KG1 (cell line): Measurements from ENCODE around the gene CASP8.

ENCODE experiments used
- DNase-seq: peaks from one replicate; lab custom pipeline; 2025; lab: John Stamatoyannopoulos, UW

CASP8 gene

DNA sequence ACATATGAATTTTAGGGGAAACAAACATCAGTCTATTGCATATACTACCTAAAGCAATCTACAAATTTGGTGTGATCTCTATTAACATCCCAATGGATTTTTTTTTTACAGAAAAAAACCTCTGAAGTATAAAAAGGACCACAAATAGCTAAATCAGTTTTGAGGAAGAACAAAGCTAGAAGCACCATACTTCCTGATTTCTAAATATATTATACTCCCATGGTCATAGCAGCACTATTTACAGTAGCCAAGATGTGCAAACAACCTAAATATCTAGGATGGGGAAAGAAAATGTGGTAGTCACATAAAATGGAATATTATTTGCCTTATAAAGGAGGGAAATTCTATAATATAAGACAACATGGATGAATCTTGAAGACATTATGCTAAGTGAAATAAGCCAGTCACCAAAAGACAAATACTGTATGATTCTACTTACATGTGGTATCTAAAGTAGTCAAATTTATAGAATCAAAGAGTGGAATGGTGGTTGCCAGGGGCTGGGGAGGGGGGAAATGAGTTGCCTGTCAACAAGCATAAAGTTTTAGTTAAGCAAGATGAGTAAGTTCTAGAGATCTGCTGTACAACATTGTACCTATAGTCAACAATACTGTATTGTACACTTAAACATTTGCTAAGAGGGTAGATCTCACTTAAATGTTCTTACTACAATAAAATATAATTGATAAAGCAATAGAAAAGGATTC is 17.6 kb upstream of the CASP8 start:
- no peak for DNase-seq

DNA sequence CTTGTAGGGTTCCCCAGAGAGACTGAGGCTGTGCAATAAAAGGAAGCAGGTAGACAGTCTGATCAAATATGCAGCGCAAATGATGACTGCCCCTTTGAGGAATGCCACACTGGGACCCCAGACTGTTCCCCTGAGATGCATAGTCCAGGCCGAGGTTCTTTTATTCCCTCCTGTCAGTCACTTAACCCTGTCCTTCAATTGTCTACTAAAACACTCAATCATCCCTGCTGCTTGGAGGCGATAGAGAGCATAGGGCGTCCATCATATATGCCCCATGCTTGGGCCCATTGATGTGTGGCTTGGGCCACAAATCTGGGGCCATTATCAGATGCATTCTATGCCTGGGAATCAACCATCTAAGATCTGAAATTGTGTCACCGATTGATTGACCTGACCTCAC is 15.5 kb upstream of the CASP8 start:
- DNase-seq = no peak

DNA sequence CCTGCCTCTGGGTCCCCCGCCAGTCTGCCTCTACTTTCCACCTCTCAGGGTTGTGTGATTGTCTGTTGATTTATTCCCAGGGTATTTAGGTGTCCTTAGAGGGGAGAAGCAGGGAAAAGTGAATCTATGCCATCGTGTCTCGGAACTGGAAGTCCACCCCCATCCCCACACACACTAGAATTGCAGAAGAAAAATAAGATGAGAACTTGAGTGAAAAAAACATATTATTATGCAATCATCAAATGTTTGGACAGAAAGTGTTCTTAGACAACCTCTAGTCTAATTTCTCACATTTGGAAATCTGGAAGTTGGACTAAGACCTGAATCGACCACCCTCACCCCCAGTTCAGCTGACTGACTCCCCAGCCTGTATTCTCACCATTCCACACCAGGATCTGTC is 14.1 kb upstream of the CASP8 start:
- no peak for DNase-seq

DNA sequence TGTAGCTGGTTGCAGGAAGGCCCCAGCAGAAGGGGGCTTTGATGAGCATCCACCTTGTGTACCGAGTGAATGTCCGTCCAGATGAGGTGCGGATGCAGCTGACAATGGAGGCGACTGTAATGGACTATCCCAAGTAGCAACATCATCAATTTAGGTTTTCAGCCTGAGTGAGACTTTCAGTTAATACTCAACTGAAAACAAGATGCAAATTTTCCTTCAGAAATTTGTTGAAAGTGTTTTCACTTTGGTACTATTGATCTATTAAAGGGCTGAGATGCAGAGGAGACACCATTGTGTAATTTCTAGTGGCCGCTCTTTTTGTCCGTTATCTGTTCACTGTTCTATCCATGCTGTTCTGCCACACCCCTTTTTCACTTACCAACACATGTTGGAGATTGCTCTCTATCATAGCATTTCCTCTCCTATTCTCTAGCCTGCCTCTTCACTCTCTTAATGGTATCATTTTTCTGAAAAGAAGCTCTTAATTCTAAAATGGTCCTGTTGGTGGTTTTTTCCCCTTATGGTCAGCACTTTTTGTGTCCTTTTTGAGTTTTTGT is 12.0 kb upstream of the CASP8 start:
- no peak for DNase-seq

GRCh38 chr2:201249889-201250288 is 10.4 kb upstream of the CASP8 start:
- no peak for DNase-seq

- no peak for DNase-seq
Measured at GRCh38 chr2:201250741-201251140, 9.6 kb upstream of the CASP8 start.

DNA sequence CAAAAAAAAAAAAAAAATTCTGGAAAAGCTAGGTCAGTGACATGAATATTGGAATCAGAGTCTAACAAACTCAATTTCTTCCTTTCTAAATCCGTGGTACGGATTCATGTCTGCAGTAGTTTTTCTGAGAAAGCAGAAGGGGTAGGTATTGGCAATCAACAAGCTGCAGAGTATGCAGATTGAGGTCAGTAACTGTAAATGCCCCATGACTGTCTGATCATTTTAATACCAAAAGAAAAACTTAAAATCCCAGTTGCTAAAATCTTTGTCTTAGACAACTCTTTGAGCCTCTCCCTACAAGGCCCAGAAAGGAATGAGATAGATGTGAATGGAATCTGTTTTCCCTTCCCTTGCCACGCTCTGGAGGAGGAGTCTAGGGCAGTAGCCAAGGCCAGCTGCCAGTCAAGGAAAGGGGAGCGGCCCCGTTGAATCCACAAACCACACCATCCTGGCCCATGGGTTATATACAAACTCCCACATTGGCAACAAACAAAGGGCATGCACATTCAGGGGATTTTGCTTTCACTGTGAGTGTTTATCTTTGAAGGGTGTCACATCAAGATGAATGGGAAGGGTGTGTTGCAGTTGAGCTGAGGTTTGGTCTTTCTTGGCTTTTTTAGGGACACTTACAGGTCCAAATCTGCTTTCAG is 6.1 kb upstream of the CASP8 start:
- DNase-seq = no peak

DNA sequence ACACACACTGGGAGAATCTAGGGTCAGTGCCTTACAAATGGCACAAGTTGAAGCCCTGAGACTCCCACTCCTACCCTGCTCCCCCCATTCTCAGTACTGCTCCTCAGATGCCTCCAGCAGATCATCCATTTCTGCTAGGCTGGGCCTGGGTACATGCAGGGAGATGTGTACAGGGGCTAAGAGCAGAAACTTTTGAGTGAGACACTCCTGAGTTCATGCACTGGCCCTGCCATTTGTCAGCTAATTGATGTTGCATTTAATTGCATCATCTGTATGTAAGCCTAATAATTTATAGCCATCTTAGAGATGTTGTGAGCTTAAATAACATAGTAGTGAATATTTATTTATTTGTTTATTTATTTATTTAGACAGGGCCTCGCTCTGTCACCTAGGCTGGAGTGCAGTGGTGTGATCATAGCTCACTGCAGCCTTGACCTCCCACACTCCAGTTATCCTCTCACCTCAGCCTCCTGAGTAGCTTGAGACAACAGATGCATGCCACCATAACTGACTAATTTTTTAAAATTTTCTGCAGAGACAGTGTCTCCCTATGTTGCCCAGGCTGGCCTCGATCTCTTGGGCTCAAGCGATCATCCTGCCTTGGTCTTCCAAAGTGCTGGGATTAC is 4.8 kb upstream of the CASP8 start:
- DNase-seq = no peak

- DNase-seq = no peak
Measured at GRCh38 chr2:201256082-201256481, 4.3 kb upstream of the CASP8 start.

DNA sequence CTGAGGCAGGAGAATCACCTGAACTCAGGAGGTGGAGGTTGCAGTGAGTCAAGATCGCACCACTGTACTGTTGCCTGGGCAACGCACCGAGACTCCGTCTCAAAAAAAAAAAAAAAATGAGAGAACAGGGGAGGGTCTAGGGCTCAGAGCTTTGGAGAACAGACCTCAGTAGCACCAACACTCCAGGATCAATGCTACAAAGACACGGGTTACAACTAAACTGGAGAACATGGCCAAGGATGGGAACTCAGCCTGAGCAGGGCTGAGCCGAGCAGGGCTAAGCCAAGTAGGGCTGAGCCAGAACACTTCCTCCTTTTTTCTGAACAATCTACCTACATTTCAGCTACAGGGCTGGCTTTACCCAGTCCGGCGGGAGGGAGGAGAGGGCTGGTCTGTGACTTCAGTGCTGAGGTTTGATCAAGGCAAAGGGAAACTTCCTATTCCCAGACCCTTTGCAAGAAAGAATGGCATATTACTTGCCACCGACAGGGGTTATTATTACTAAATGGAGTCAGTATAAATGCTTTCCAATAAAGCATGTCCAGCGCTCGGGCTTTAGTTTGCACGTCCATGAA is 2.9 kb upstream of the CASP8 start:
- DNase-seq = peak; percentile 90

DNA sequence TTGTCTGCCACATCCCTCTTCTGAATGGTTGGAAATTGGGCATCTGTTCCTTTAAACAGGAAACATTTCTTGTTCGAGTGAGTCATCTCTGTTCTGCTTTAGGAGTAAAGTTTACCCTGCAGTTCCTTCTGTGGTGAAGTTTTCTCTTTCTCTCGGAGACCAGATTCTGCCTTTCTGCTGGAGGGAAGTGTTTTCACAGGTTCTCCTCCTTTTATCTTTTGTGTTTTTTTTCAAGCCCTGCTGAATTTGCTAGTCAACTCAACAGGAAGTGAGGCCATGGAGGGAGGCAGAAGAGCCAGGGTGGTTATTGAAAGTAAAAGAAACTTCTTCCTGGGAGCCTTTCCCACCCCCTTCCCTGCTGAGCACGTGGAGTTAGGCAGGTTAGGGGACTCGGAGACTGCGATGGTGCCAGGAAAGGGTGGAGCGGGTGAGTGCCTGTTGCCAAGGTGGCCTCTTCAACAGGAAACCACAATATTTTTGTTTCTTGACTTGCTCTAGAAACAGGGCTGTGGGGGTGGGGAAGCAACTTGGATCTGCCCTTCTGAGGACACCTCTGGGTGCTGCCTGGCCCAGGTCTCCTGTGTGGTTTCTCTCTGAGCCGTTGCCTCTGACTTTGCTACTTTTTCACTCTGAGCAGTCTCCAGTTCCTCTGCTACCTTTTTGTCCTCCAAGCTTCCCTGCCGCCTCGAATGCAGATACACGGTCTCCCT is 2.2 kb upstream of the CASP8 start:
- DNase-seq = peak; percentile 98

GRCh38 chr2:201258666-201259615 is 1.4 kb upstream of the CASP8 start:
- no peak for DNase-seq

DNA sequence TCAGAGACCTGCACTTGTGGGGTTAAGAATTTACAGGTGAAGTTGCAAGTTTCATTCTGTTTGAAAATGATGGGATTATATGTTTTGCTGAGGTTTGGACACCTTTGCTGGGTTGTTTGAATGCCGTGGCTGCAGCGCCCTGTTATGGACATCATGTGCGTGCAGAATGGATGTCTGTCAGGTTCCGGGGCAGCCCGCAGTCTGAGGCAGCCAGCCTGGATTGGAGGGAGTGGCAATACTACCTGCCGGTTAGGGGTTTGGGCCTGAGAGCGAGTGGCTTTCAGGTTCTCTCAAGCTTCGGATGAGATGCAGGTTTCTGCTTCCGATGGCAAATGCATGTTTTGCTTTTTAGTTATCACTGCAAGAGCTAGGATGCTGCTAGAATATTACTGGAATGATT is 1.1 kb downstream of the CASP8 start:
- no peak for DNase-seq

- DNase-seq = no peak
Measured at GRCh38 chr2:201261906-201262305, 1.6 kb downstream of the CASP8 start.

- DNase-seq = no peak
Measured at GRCh38 chr2:201262718-201263117, 2.4 kb downstream of the CASP8 start.

DNA sequence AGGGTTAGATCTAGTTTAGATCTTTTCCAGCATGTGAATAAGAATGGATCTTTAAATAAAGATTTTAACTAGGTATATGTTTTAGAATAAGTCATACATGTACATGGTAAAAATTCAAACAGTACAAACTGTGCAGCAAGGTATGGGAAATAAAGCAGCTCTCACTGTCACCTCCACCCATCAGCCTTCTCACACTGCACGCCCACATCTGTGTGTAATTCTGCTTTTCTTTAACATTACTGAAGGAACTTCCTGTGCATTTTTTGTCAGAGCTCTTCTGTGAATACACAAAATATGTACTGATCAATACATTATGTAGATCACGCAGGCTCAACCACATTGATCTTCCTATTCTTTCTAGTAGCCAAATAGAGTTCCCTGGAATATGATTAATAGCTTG is 3.4 kb downstream of the CASP8 start:
- DNase-seq = no peak

GRCh38 chr2:201264472-201265173 is 4.3 kb downstream of the CASP8 start:
- no peak for DNase-seq

GRCh38 chr2:201266629-201267028 is 6.3 kb downstream of the CASP8 start:
- no peak for DNase-seq

DNA sequence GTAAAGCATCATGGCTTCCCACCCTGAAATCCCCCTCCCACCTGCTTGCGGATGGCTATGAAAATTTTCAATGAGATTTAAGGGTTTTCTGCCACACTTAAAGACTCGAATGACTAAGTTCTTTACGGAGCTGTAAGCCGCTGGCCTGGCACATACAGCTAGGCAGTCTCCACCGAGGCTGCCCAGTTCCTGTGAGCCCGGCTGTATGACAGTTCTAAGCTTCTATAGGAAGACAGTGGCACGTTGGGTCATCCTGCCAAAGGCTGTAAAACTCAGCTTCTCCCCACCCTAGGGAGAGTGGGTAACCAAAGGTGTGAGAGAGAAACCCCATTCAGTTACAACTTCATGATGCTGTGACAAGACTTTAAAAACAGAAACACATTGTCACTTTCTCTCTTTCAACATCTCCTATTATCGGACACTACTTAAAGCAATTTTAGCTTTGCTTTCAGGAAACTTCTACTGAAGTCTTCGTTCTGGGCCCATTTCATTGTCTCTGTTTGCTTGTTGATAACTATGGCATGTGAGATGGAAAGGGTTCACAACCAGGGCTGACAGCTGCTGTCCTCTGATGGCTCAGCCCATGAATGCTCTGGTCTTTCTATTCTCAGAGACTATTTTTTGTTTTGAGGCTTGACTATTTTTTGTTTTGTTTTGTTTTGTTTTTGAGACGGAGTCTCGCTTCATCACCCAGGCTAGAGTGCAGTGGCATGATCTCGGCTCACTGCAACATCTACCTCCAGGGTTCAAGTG is 7.1 kb downstream of the CASP8 start:
- DNase-seq = no peak

- no peak for DNase-seq
Measured at GRCh38 chr2:201269764-201270163, 9.4 kb downstream of the CASP8 start.
